ENCODE data around the gene CROCC2.

- TF ChIP-seq ZNF777 (tag by site-specific recombination; IDR thresholded peaks at IDR 0.05; ENCODE audit: borderline replicate concordance) (no peak), CTCF (tag by site-specific recombination; IDR thresholded peaks at IDR 0.05) (no peak), ZNF76 (tag by site-specific recombination; IDR thresholded peaks at IDR 0.05; ENCODE audit: borderline replicate concordance, low read depth) (no peak), SALL2 (tag by site-specific recombination; IDR thresholded peaks at IDR 0.05; ENCODE audit: borderline replicate concordance) (no peak), REST (tag by site-specific recombination; IDR thresholded peaks at IDR 0.05) (no peak), ZNF639 (tag by site-specific recombination; IDR thresholded peaks at IDR 0.05) (no peak), ZNF184 (tag by site-specific recombination; IDR thresholded peaks at IDR 0.05) (no peak)
These were observed 58.7 kb downstream of the CROCC2 start for GRCh38 chr2:240964704-240965295.
